Mesenteric fat pad (tissue), 1 donor: Measurements from ENCODE around the gene DPP8. TPM values are rescaled to one million over a fixed set of nuclear protein-coding genes. Genes with fewer than 3 reads are reported as not detected.
A peak's percentile ranks its signal among the peaks of the same experiment; 100 is the strongest.
"Not testable (repeated sequence)": the region's sequence is repeated elsewhere in the genome, so short reads cannot be mapped to it uniquely, and the experiment has no call there.

Source experiments
- DNase-seq: peaks from one replicate; pipeline ENCODE4 v3.0.0-alpha.2; 2020; ENCODE audit warnings: low spot score
- long read RNA-seq: library from polyadenylated mRNA; unstranded; transcript quantifications from one replicate; pipeline ENCODE4 v2.0.0, GENCODE V29; 2020
- total RNA-seq: library from RNA; stranded (reverse); fragmentation: NEBNext Ultra II Directional; extraction: Animal tissue kit (Norgen Biotek cat#: 25700); gene quantifications from one replicate; pipeline ENCODE4 v1.2.1, GENCODE V29; 2021
- donor health status: DM: yes; HTN: yes; CAD: no.

Gene DPP8
- total RNA-seq: 36.7 TPM
- long read RNA-seq, transcript DPP8-201 (20 exons, 3,139 nt): major isoform, 17 of 57 reads
- long read RNA-seq, partial matches to known transcripts: 13 of 57 reads
- long read RNA-seq, other reads (novel, unspliced or antisense): 26 of 57 reads

GRCh38 chr15:65516997-65517865 is at the start of gene DPP8:
DPP8 (minus strand) TSS chr15:65517689; CDS start chr15:65512553, 5,136 bp downstream.
- DNase-seq: peak; percentile 98

- no peak for DNase-seq
Observed at GRCh38 chr15:65561934-65562333, 44.4 kb upstream of the DPP8 start.

- DNase-seq: no peak
Observed at GRCh38 chr15:65559941-65560340, 42.5 kb upstream of the DPP8 start.

- DNase-seq: no peak
Observed at GRCh38 chr15:65558997-65559760, 41.7 kb upstream of the DPP8 start.

- no peak for DNase-seq
Observed at GRCh38 chr15:65558336-65558735, 40.8 kb upstream of the DPP8 start.

GRCh38 chr15:65556622-65557021 is 39.1 kb upstream of the DPP8 start:
- DNase-seq: no peak

GRCh38 chr15:65553691-65554090 is 36.2 kb upstream of the DPP8 start:
- no peak for DNase-seq

GRCh38 chr15:65552851-65553250 is 35.4 kb upstream of the DPP8 start:
- DNase-seq: not testable (repeated sequence)

GRCh38 chr15:65551183-65551582 is 33.7 kb upstream of the DPP8 start:
- DNase-seq: no peak

GRCh38 chr15:65550681-65551098 is 33.2 kb upstream of the DPP8 start:
- DNase-seq: no peak

- not testable (repeated sequence) for DNase-seq
Observed at GRCh38 chr15:65549288-65549687, 31.8 kb upstream of the DPP8 start.

GRCh38 chr15:65547841-65548240 is 30.4 kb upstream of the DPP8 start:
- DNase-seq: no peak

- DNase-seq: no peak
Observed at GRCh38 chr15:65541231-65541820, 23.8 kb upstream of the DPP8 start.

GRCh38 chr15:65540314-65540713 is 22.8 kb upstream of the DPP8 start:
- no peak for DNase-seq

- no peak for DNase-seq
Observed at GRCh38 chr15:65535192-65535591, 17.7 kb upstream of the DPP8 start.

GRCh38 chr15:65533057-65533756 is 15.7 kb upstream of the DPP8 start:
- DNase-seq: no peak

GRCh38 chr15:65532738-65533051 is 15.2 kb upstream of the DPP8 start:
- DNase-seq: no peak

GRCh38 chr15:65530318-65531111 is 13.0 kb upstream of the DPP8 start, which contains the start of gene HACD3:
HACD3 (plus strand) TSS chr15:65530463; CDS start chr15:65530632, 169 bp downstream.
- peak; percentile 93 for DNase-seq

GRCh38 chr15:65529762-65530317 is 12.4 kb upstream of the DPP8 start:
- DNase-seq: no peak
